HEK293 (cell line): Measurements from ENCODE around the gene MFGE8.

ENCODE experiments used
- GLI4 ChIP-seq: fragments of 450-650 bp; formaldehyde crosslinking; IDR thresholded peaks from 2 replicates; pipeline ENCODE4 v1.5.1; 2016; ENCODE audit warnings: missing biosample characterization, missing genetic modification characterization
- REPIN1 ChIP-seq: fragments of 450-650 bp; formaldehyde crosslinking; IDR thresholded peaks from 2 replicates; pipeline ENCODE4 v1.5.1; 2017; ENCODE audit warnings: missing biosample characterization, missing genetic modification characterization, low read depth
- ZNF19 ChIP-seq: fragments of 450-650 bp; formaldehyde crosslinking; IDR thresholded peaks from 2 replicates; pipeline ENCODE4; 2016; ENCODE audit warnings: missing biosample characterization, missing genetic modification characterization, low read depth
- ZNF768 ChIP-seq: fragments of 450-650 bp; formaldehyde crosslinking; IDR thresholded peaks from 2 replicates; pipeline ENCODE4 v1.5.1; 2018; ENCODE audit warnings: missing biosample characterization, mild to moderate bottlenecking, missing genetic modification characterization
- TF ChIP-seq, protein P1 (sequence below): fragments of 450-650 bp; formaldehyde crosslinking; IDR thresholded peaks from 2 replicates; pipeline ENCODE4 v1.5.1; 2016; ENCODE audit warnings: missing biosample characterization, missing genetic modification characterization

- no peak for TF ChIP-seq ZNF19 (tag by site-specific recombination)
- TF ChIP-seq, protein P1, sequence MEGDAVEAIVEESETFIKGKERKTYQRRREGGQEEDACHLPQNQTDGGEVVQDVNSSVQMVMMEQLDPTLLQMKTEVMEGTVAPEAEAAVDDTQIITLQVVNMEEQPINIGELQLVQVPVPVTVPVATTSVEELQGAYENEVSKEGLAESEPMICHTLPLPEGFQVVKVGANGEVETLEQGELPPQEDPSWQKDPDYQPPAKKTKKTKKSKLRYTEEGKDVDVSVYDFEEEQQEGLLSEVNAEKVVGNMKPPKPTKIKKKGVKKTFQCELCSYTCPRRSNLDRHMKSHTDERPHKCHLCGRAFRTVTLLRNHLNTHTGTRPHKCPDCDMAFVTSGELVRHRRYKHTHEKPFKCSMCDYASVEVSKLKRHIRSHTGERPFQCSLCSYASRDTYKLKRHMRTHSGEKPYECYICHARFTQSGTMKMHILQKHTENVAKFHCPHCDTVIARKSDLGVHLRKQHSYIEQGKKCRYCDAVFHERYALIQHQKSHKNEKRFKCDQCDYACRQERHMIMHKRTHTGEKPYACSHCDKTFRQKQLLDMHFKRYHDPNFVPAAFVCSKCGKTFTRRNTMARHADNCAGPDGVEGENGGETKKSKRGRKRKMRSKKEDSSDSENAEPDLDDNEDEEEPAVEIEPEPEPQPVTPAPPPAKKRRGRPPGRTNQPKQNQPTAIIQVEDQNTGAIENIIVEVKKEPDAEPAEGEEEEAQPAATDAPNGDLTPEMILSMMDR (tag by site-specific recombination) = no peak
- TF ChIP-seq REPIN1 (tag by site-specific recombination) = no peak
- no peak for TF ChIP-seq GLI4 (tag by site-specific recombination)
- TF ChIP-seq ZNF768 (tag by site-specific recombination) = no peak
These were observed 46.8 kb downstream of the MFGE8 start for GRCh38 chr15:88866295-88866881.
